ENCODE measurements around the gene HOMER1. TPM values are rescaled to one million over a fixed set of nuclear protein-coding genes. Genes with fewer than 3 reads are reported as not detected.
A peak's percentile ranks its signal among the peaks of the same experiment; 100 is the strongest.

HOMER1 gene
- total and polyA plus RNA-seq, 2 of the 13 experiments (the other 11 are each of a cell fraction or from before 2014, with no cell fraction given) = 5.3 to 24.8 TPM

- H3K79me2 ChIP-seq (ENCODE audit: insufficient read depth, low read length) = peaks cover 9% of the 10 kb centered on the region
- H3K36me3 ChIP-seq (replicated peaks in 1 of 2; ENCODE audit: control insufficient read depth in 1 of 2, insufficient read depth in 2 of 2, low read length in 2 of 2) = peaks cover 4 to 10% of the 10 kb centered on the region in 2 experiments; a peak in 3 of 5 replicates
- H3K4me3 ChIP-seq (replicated peaks in 1 of 3; ENCODE audit: insufficient read depth in 1 of 3, low read depth in 2 of 3, low read length in 3 of 3) = no peak overlapping the region
- intact Hi-C loops (cut with micrococcal nuclease; ENCODE audit: unreplicated experiment) = no loop called here
- DNase-seq (ENCODE audit: low spot score) = no peak
- H3K9ac ChIP-seq (ENCODE audit: insufficient read depth, low read depth, low read length) = no peak overlapping the region
- FAIRE-seq = no peak
- BruUV-seq (replicated peaks) = no TSS peak
- no peak overlapping the region for H3K4me2 ChIP-seq (ENCODE audit: low read depth, low read length)
- no peaks in the 10 kb centered on the region for H3K4me1 ChIP-seq (ENCODE audit: insufficient read depth, low read length)
- ChIA-PET POLR2A (no interaction called here), CTCF (ENCODE audit: low intra/inter-chr PET ratio, low total read pairs) (no interaction called here)
- TF ChIP-seq HOXA7 (CRISPR knock-in tag; IDR thresholded peaks at IDR 0.05) (no peak), MAFK (conservative IDR thresholded peaks at IDR 0.05 in 1 of 2, IDR thresholded peaks at IDR 0.05 in 1 of 2; ENCODE audit: low read length in 2 of 2) (peak; percentile 27 to 34; a peak in 2 of 4 replicates)
- 95% methylated on average over 2 of the region's 2 CpGs for WGBS (ENCODE audit: low lambda C conversion rate)
- ATAC-seq = no peak
- H4K20me1 ChIP-seq (ENCODE audit: insufficient read depth, low read length) = no peaks in the 10 kb centered on the region
- H3K9me3 ChIP-seq (ENCODE audit: low read length) = no peaks in the 10 kb centered on the region
- no peaks in the 10 kb centered on the region for H3K27me3 ChIP-seq (ENCODE audit: control insufficient read depth in 1 of 2, insufficient read depth in 2 of 2, low read length in 2 of 2)
- H3K27ac ChIP-seq (ENCODE audit: extremely low read length, insufficient read depth, low read length) = no peak overlapping the region
- H2AFZ ChIP-seq (ENCODE audit: low read length) = no peak overlapping the region
- in situ Hi-C loops (cut with HindIII; ENCODE audit: extremely low pct_ligation_motif_present, low pct_unique_long_range_greater_than_20kb) = loop anchor here (25.0 kb wide), 3 partner anchors 195 to 445 kb away; no protein-coding TSS in a partner anchor
Observed at GRCh38 chr5:79456890-79457583, 56.9 kb downstream of the HOMER1 start.

- H3K4me2 ChIP-seq (ENCODE audit: low read depth, low read length) = no peak overlapping the region
- no peak overlapping the region for H3K27ac ChIP-seq (ENCODE audit: extremely low read length, insufficient read depth, low read length)
- intact Hi-C loops (cut with micrococcal nuclease; ENCODE audit: unreplicated experiment) = no loop called here
- FAIRE-seq (no peak), ATAC-seq (no peak), DNase-seq (ENCODE audit: low spot score) (no peak)
- H3K4me1 ChIP-seq (ENCODE audit: insufficient read depth, low read length) = no peaks in the 10 kb centered on the region
- no peak overlapping the region for H3K9ac ChIP-seq (ENCODE audit: insufficient read depth, low read depth, low read length)
- H2AFZ ChIP-seq (ENCODE audit: low read length) = no peak overlapping the region
- H4K20me1 ChIP-seq (ENCODE audit: insufficient read depth, low read length) = no peaks in the 10 kb centered on the region
- TF ChIP-seq ATF7 (IDR thresholded peaks at IDR 0.05) (no peak), ATF7 (CRISPR knock-in tag; IDR thresholded peaks at IDR 0.05) (no peak)
- POLR2A ChIA-PET = no interaction called here
- peaks cover 4 to 10% of the 10 kb centered on the region in 2 experiments; a peak in 3 of 5 replicates for H3K36me3 ChIP-seq (replicated peaks in 1 of 2; ENCODE audit: control insufficient read depth in 1 of 2, insufficient read depth in 2 of 2, low read length in 2 of 2)
- no peaks in the 10 kb centered on the region for H3K9me3 ChIP-seq (ENCODE audit: low read length)
- H3K79me2 ChIP-seq (ENCODE audit: insufficient read depth, low read length) = peaks cover 8% of the 10 kb centered on the region
- in situ Hi-C loops (cut with HindIII; ENCODE audit: extremely low pct_ligation_motif_present, low pct_unique_long_range_greater_than_20kb) = loop anchor here (25.0 kb wide), 3 partner anchors 194 to 444 kb away; no protein-coding TSS in a partner anchor
- CTCF ChIA-PET (ENCODE audit: low intra/inter-chr PET ratio, low total read pairs) = no interaction called here
- BruUV-seq (replicated peaks) = no TSS peak
- H3K4me3 ChIP-seq (replicated peaks in 1 of 3; ENCODE audit: insufficient read depth in 1 of 3, low read depth in 2 of 3, low read length in 3 of 3) = no peak overlapping the region
- H3K27me3 ChIP-seq (ENCODE audit: control insufficient read depth in 1 of 2, insufficient read depth in 2 of 2, low read length in 2 of 2) = no peaks in the 10 kb centered on the region
Observed at GRCh38 chr5:79456400-79456799, 57.5 kb downstream of the HOMER1 start.
